HepG2 (cell line): ENCODE measurements around the gene BYSL. TPM values are rescaled to one million over a fixed set of nuclear protein-coding genes. Genes with fewer than 3 reads are reported as not detected.

Source experiments
- ATAC-seq: fragments of 200-7000 bp; cut with Tn5 transposase; 3 replicates; pipeline ENCODE4 v1.9.1; 2020; ENCODE audit warnings: mild to moderate bottlenecking, moderate library complexity
- BruUV-seq: library from RNA; stranded (reverse); fragments of 400-500 nt; replicated peaks from 2 replicates; lab custom pipeline; 2021; lab: Mats Ljungman, UMichigan
- CTCF ChIA-PET: fragments of 300-600 bp; formaldehyde crosslinking; extraction: SDS; loops from one replicate; lab custom pipeline; 2021; ENCODE audit warnings: low total read pairs, inconsistent platforms, low intra/inter-chr PET ratio; lab: Yijun Ruan, JAX
- POLR2A ChIA-PET: fragments of 350-600 bp; sonication (Branson Sonifier 250); formaldehyde crosslinking; loops from one replicate; lab custom pipeline; 2020; ENCODE audit warnings: antibody characterized with exemption, inconsistent platforms; lab: Yijun Ruan, JAX
- DNase-seq: peaks from one replicate; pipeline ENCODE4 v3.0.0-alpha.2; 2015; ENCODE audit warnings: low spot score
- FAIRE-seq: peaks from 3 replicates; lab custom pipeline; 2011; peaks lifted over from hg19 to GRCh38; lab: Jason Lieb, UNC
- H2AFZ ChIP-seq: one replicate; pipeline ENCODE4 v1.6.1; 2011; ENCODE audit warnings: low read length, inconsistent platforms
- H3K27ac ChIP-seq: fragments of 300-600 bp; 3 replicates; pipeline ENCODE4 v1.8.0; 2011; ENCODE audit warnings: mixed run types, mild to moderate bottlenecking, mixed read lengths, low read length, inconsistent platforms; ENCODE audit not compliant: insufficient read depth; ENCODE audit errors: extremely low read length
- H3K27me3 ChIP-seq, 2 experiments: fragments of 200-600 bp in 1 of 2; 2 replicates in 1 of 2; 3 replicates in 1 of 2; pipeline versions ENCODE4 v1.6.0 to v1.8.0; 2011; ENCODE audit warnings: low read length in 2 of 2, mild to moderate bottlenecking in 2 of 2, moderate library complexity in 2 of 2, inconsistent platforms in 1 of 2; ENCODE audit not compliant: insufficient read depth in 2 of 2, control insufficient read depth in 1 of 2
- H3K36me3 ChIP-seq, 2 experiments: fragments of 200-600 bp in 1 of 2; replicated peaks in 1 of 2; 2 replicates in 1 of 2; 3 replicates in 1 of 2; pipeline versions ENCODE4 v1.5.1 to v1.8.0; 2011; ENCODE audit warnings: low read length in 2 of 2, inconsistent platforms in 1 of 2; ENCODE audit not compliant: insufficient read depth in 2 of 2, control insufficient read depth in 1 of 2
- H3K4me1 ChIP-seq: 2 replicates; pipeline ENCODE4 v1.5.1; 2012; ENCODE audit warnings: low read length, inconsistent platforms; ENCODE audit not compliant: insufficient read depth
- H3K4me2 ChIP-seq: 2 replicates; pipeline ENCODE4 v1.6.0; 2011; ENCODE audit warnings: low read depth, low read length, inconsistent platforms
- H3K4me3 ChIP-seq, 3 experiments: fragments of 200-600 bp in 1 of 3; sonication (generic), shearing (Covaris generic) in 1 of 3; replicated peaks in 1 of 3; 2 replicates each; pipeline ENCODE4 v1.5.1; 2011 to 2016; ENCODE audit warnings: low read length in 3 of 3, inconsistent platforms in 2 of 3, low read depth in 2 of 3, mild to moderate bottlenecking in 2 of 3, control low read depth in 1 of 3, mixed read lengths in 1 of 3; ENCODE audit not compliant: insufficient read depth in 1 of 3
- H3K79me2 ChIP-seq: one replicate; pipeline ENCODE4 v1.6.1; 2011; ENCODE audit warnings: low read length, inconsistent platforms; ENCODE audit not compliant: insufficient read depth
- H3K9ac ChIP-seq: 2 replicates; pipeline ENCODE4 v1.6.0; 2011; ENCODE audit warnings: mild to moderate bottlenecking, low read depth, low read length, inconsistent platforms; ENCODE audit not compliant: insufficient read depth
- H3K9me3 ChIP-seq: 2 replicates; pipeline ENCODE4 v1.5.1; 2012; ENCODE audit warnings: mild to moderate bottlenecking, low read length
- H4K20me1 ChIP-seq: 2 replicates; pipeline ENCODE4 v1.6.0; 2011; ENCODE audit warnings: inconsistent platforms, mild to moderate bottlenecking, low read length, moderate library complexity; ENCODE audit not compliant: insufficient read depth
- IRX3 ChIP-seq: sonication (generic); formaldehyde crosslinking; IDR thresholded peaks from 2 replicates; pipeline ENCODE4 v1.8.1; 2023; ENCODE audit warnings: mild to moderate bottlenecking, low read depth, missing genetic modification reagents, borderline replicate concordance
- NONO ChIP-seq, 2 experiments: fragments of 450-650 bp in 1 of 2; sonication (generic) in 1 of 2; formaldehyde crosslinking in 1 of 2; IDR thresholded peaks in 1 of 2; conservative IDR thresholded peaks in 1 of 2; 2 replicates each; pipeline versions ENCODE4 v1.6.1 to v1.8.0; 2017 to 2022; ENCODE audit warnings: mild to moderate bottlenecking in 1 of 2, missing genetic modification reagents in 1 of 2, moderate library complexity in 1 of 2
- PAF1 ChIP-seq: IDR thresholded peaks from 2 replicates; pipeline ENCODE4 v1.6.1; 2016; ENCODE audit warnings: missing genetic modification reagents, missing compliant biosample characterization
- RFXANK ChIP-seq: IDR thresholded peaks from 2 replicates; pipeline ENCODE4 v1.6.1; 2016
- SMARCE1 ChIP-seq: fragments of 450-650 bp; IDR thresholded peaks from 2 replicates; pipeline ENCODE4 v1.6.1; 2017; ENCODE audit warnings: borderline replicate concordance
- STAG1 ChIP-seq: sonication (generic); formaldehyde crosslinking; IDR thresholded peaks from 2 replicates; pipeline ENCODE4 v1.4.0; 2020; ENCODE audit warnings: missing genetic modification reagents
- ZMAT3 ChIP-seq: sonication (generic); formaldehyde crosslinking; conservative IDR thresholded peaks from 2 replicates; pipeline ENCODE4 v1.7.0; 2021; ENCODE audit warnings: missing genetic modification reagents
- ZNF558 ChIP-seq: sonication (generic); formaldehyde crosslinking; IDR thresholded peaks from 2 replicates; pipeline ENCODE4 v1.9.0; 2022; ENCODE audit warnings: mild to moderate bottlenecking, missing genetic modification reagents, borderline replicate concordance
- ZNF816 ChIP-seq: sonication (generic); formaldehyde crosslinking; IDR thresholded peaks from 2 replicates; pipeline ENCODE4 v1.8.0; 2022; ENCODE audit warnings: missing genetic modification reagents, mild to moderate bottlenecking, borderline replicate concordance
- WGBS: methylation state at CpG from one replicate; pipeline ENCODE4 v1.1.6; 2017; ENCODE audit warnings: low lambda C conversion rate; 5-methylcytosine and 5-hydroxymethylcytosine counted together
- in situ Hi-C: cut with HindIII; loops from 2 replicates; pipeline ENCODE4 v1.10.0; 2017; ENCODE audit warnings: low pct_unique_long_range_greater_than_20kb; ENCODE audit not compliant: extremely low pct_ligation_motif_present
- intact Hi-C: fragments of 100-400 bp; cut with micrococcal nuclease; formaldehyde crosslinking; loops from one replicate; pipeline ENCODE4 v1.10.0; 2022; ENCODE audit not compliant: unreplicated experiment
- polyA plus RNA-seq, 8 experiments: library from polyadenylated mRNA; depleted of rRNA in 3 of 8; stranded (reverse) in 7 of 8; unstranded in 1 of 8; fragments of >200 nt; fragmentation: Illumina TruSeq in 4 of 8; extraction: Trizol in 4 of 8; gene quantifications; 2 replicates each; pipeline versions ENCODE4 v1.2.1 to v1.2.3, GENCODE V29; 2011 to 2016; ENCODE audit warnings: low read depth in 4 of 8, missing spikeins in 1 of 8, mixed read lengths in 1 of 8; ENCODE audit not compliant: insufficient read depth in 1 of 8
- total RNA-seq, 5 experiments: library from RNA; depleted of rRNA; stranded (reverse); fragments of >200 nt; fragmentation: Illumina TruSeq; extraction: Trizol; gene quantifications; 2 replicates each; pipeline ENCODE4 v1.2.3, GENCODE V29; 2016; ENCODE audit warnings: low read depth in 1 of 5
- TF ChIP-seq, protein P1 (sequence below): sonication (generic); formaldehyde crosslinking; IDR thresholded peaks from 2 replicates; pipeline ENCODE4 v1.8.0; 2022; ENCODE audit warnings: missing genetic modification reagents, low read depth, mild to moderate bottlenecking, borderline replicate concordance
- TF ChIP-seq, protein P2 (sequence below): sonication (generic); formaldehyde crosslinking; IDR thresholded peaks from 2 replicates; pipeline ENCODE4 v1.5.0; 2020; ENCODE audit warnings: missing genetic modification reagents, mild to moderate bottlenecking, borderline replicate concordance
- TF ChIP-seq, protein P3 (sequence below), 2 experiments: sonication (generic) in 1 of 2; formaldehyde crosslinking in 1 of 2; IDR thresholded peaks; 2 replicates each; pipeline versions ENCODE4 v1.4.0 to v1.6.1; 2016 to 2020; ENCODE audit warnings: borderline replicate concordance in 1 of 2, low read depth in 1 of 2, mild to moderate bottlenecking in 1 of 2, missing genetic modification reagents in 1 of 2
- TF ChIP-seq, protein P4 (sequence below): sonication (generic); formaldehyde crosslinking; IDR thresholded peaks from 2 replicates; pipeline ENCODE4 v1.8.1; 2023; ENCODE audit warnings: missing genetic modification reagents, inconsistent platforms, borderline replicate concordance

BYSL gene
- total and polyA plus RNA-seq, 2 of the 13 experiments (the other 11 are each of a cell fraction or from before 2014, with no cell fraction given) = 27.9 to 28.6 TPM

DNA sequence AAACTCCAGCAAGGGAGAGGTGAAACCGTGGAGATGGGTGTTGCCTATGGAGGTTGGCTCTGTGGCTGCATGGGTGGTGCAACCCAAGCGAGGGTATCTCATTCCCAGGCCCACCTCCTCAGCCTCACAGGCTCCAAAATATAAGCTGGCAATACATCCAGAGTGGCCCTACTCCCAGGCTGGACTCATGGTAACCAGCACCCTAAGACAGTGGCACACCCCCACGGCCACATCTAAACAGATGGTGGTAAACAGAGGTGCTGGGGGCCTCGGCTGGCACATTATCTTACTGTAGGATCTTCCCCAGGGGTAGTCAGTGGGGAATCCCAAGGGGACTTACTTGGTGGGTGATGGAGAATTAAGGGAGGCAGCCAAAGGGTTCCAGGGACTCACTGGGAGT, 54.0 kb downstream of the BYSL start:
- FAIRE-seq (no peak), ATAC-seq (no peak), DNase-seq (no peak)
- no peaks in the 10 kb centered on the region for H3K36me3 ChIP-seq
- TF ChIP-seq STAG1 (CRISPR knock-in tag) = no peak
- no peak for TF ChIP-seq ZMAT3 (CRISPR knock-in tag)
- TF ChIP-seq, protein P1, sequence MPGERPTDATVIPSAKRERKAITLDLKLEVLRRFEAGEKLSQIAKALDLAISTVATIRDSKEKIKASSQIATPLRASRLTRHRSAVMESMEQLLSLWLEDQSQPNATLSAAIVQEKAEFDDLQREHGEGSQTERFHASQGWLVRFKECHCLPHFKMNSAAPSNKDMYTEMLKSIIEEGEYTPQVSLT = no peak
- no peak for TF ChIP-seq SMARCE1
- TF ChIP-seq NONO (IDR thresholded peaks at IDR 0.05) = no peak
- TF ChIP-seq NONO (CRISPR knock-in tag; conservative IDR thresholded peaks at IDR 0.05) = no peak
- TF ChIP-seq ZNF558 (CRISPR knock-in tag) = no peak
- TF ChIP-seq RFXANK (CRISPR knock-in tag) = no peak
- no peak for TF ChIP-seq PAF1
- TF ChIP-seq, protein P2, sequence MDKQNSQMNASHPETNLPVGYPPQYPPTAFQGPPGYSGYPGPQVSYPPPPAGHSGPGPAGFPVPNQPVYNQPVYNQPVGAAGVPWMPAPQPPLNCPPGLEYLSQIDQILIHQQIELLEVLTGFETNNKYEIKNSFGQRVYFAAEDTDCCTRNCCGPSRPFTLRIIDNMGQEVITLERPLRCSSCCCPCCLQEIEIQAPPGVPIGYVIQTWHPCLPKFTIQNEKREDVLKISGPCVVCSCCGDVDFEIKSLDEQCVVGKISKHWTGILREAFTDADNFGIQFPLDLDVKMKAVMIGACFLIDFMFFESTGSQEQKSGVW (CRISPR knock-in tag) = no peak
- TF ChIP-seq, protein P3, sequence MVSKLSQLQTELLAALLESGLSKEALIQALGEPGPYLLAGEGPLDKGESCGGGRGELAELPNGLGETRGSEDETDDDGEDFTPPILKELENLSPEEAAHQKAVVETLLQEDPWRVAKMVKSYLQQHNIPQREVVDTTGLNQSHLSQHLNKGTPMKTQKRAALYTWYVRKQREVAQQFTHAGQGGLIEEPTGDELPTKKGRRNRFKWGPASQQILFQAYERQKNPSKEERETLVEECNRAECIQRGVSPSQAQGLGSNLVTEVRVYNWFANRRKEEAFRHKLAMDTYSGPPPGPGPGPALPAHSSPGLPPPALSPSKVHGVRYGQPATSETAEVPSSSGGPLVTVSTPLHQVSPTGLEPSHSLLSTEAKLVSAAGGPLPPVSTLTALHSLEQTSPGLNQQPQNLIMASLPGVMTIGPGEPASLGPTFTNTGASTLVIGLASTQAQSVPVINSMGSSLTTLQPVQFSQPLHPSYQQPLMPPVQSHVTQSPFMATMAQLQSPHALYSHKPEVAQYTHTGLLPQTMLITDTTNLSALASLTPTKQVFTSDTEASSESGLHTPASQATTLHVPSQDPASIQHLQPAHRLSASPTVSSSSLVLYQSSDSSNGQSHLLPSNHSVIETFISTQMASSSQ (IDR thresholded peaks at IDR 0.05; ENCODE audit: low read depth) = no peak
- TF ChIP-seq, protein P3 (CRISPR knock-in tag; IDR thresholded peaks at IDR 0.05; ENCODE audit: borderline replicate concordance) = no peak
- TF ChIP-seq, protein P4, sequence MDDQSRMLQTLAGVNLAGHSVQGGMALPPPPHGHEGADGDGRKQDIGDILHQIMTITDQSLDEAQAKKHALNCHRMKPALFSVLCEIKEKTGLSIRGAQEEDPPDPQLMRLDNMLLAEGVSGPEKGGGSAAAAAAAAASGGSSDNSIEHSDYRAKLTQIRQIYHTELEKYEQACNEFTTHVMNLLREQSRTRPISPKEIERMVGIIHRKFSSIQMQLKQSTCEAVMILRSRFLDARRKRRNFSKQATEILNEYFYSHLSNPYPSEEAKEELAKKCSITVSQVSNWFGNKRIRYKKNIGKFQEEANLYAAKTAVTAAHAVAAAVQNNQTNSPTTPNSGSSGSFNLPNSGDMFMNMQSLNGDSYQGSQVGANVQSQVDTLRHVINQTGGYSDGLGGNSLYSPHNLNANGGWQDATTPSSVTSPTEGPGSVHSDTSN = no peak
- no peak for TF ChIP-seq IRX3 (CRISPR knock-in tag)
- TF ChIP-seq ZNF816 (CRISPR knock-in tag) = no peak
- H3K79me2 ChIP-seq = no peaks in the 10 kb centered on the region
- no peak overlapping the region for H2AFZ ChIP-seq
- H3K4me1 ChIP-seq = no peaks in the 10 kb centered on the region; the same call in 1 of the 2 replicates
- POLR2A ChIA-PET = no interaction called here
- CTCF ChIA-PET = no interaction called here
- H3K4me2 ChIP-seq = no peak overlapping the region
- no peaks in the 10 kb centered on the region for H3K9me3 ChIP-seq
- no peak overlapping the region for H3K9ac ChIP-seq
- no peaks in the 10 kb centered on the region for H3K27me3 ChIP-seq
- in situ Hi-C loops (no loop called here), intact Hi-C loops (no loop called here)
- no peaks in the 10 kb centered on the region for H4K20me1 ChIP-seq
- H3K27ac ChIP-seq = no peak overlapping the region
- H3K4me3 ChIP-seq = no peak overlapping the region
- 16% methylated on average over 4 of the region's 4 CpGs for WGBS
- no TSS peak for BruUV-seq
